ENCODE data around the gene PEBP1.

The PEBP1 gene

GRCh38 chr12:118136559-118137003 is 657 bp downstream of the PEBP1 start:
- no peak for DNase-seq (ENCODE audit: low read depth)

- no peak for DNase-seq (ENCODE audit: low read depth)
These were observed 1.3 kb downstream of the PEBP1 start for GRCh38 chr12:118137148-118137678.

- no peak for DNase-seq (ENCODE audit: low read depth)
These were observed 4.9 kb downstream of the PEBP1 start for GRCh38 chr12:118140825-118141224.

GRCh38 chr12:118144499-118144898 is 8.6 kb downstream of the PEBP1 start:
- DNase-seq (ENCODE audit: low read depth) = no peak

- no peak for DNase-seq (ENCODE audit: low read depth)
These were observed 9.3 kb downstream of the PEBP1 start for GRCh38 chr12:118145113-118145797.

- DNase-seq (ENCODE audit: low read depth) = no peak
These were observed 9.9 kb downstream of the PEBP1 start for GRCh38 chr12:118145798-118146156.

- no peak for DNase-seq (ENCODE audit: low read depth)
These were observed 12.4 kb downstream of the PEBP1 start for GRCh38 chr12:118148287-118148686.

GRCh38 chr12:118150625-118151024 is 14.7 kb downstream of the PEBP1 start:
- DNase-seq (ENCODE audit: low read depth) = no peak

- no peak for DNase-seq (ENCODE audit: low read depth)
These were observed 15.8 kb downstream of the PEBP1 start for GRCh38 chr12:118151755-118152154.

GRCh38 chr12:118160536-118160935 is 24.6 kb downstream of the PEBP1 start:
- no peak for DNase-seq (ENCODE audit: low read depth)

GRCh38 chr12:118164798-118165486 is 29.0 kb downstream of the PEBP1 start:
- no peak for DNase-seq (ENCODE audit: low read depth)

- DNase-seq (ENCODE audit: low read depth) = no peak
These were observed 31.0 kb downstream of the PEBP1 start for GRCh38 chr12:118166946-118167345.

GRCh38 chr12:118175823-118176447 is 40.0 kb downstream of the PEBP1 start:
- DNase-seq (ENCODE audit: low read depth) = no peak

GRCh38 chr12:118183155-118183554 is 47.2 kb downstream of the PEBP1 start:
- DNase-seq (ENCODE audit: low read depth) = no peak

GRCh38 chr12:118183711-118184110 is 47.8 kb downstream of the PEBP1 start:
- no peak for DNase-seq (ENCODE audit: low read depth)

GRCh38 chr12:118185602-118186397 is 49.9 kb downstream of the PEBP1 start:
- DNase-seq (ENCODE audit: low read depth) = no peak

GRCh38 chr12:118187751-118188435 is 52.0 kb downstream of the PEBP1 start:
- no peak for DNase-seq (ENCODE audit: low read depth)

GRCh38 chr12:118188690-118189371 is 52.9 kb downstream of the PEBP1 start:
- no peak for DNase-seq (ENCODE audit: low read depth)

GRCh38 chr12:118189741-118190191 is 53.8 kb downstream of the PEBP1 start:
- DNase-seq (ENCODE audit: low read depth) = no peak

GRCh38 chr12:118190266-118190665 is 54.3 kb downstream of the PEBP1 start:
- no peak for DNase-seq (ENCODE audit: low read depth)

- DNase-seq (ENCODE audit: low read depth) = no peak
These were observed 57.6 kb downstream of the PEBP1 start for GRCh38 chr12:118193477-118193876.
